Suppressor macrophage treated with lipopolysaccharide for 1 hour (primary cell): Measurements from ENCODE around the gene PIK3C2A.
"Not testable (repeated sequence)": the region's sequence is repeated elsewhere in the genome, so short reads cannot be mapped to it uniquely, and the experiment has no call there.

ENCODE experiments used
- DNase-seq, 3 donors: peaks; one replicate each; pipeline ENCODE4 v3.0.0-alpha.2; 2020 to 2022

Gene PIK3C2A

GRCh38 chr11:17207317-17208256 lies at the start of gene PIK3C2A:
Gene PIK3C2A (minus strand): TSS chr11:17207986. CDS start chr11:17169741, 38,245 bp downstream.
- DNase-seq: peak; percentile 94 to 96 (median 95)

GRCh38 chr11:17257196-17257595 lies 49.4 kb upstream of the PIK3C2A start:
- peak; percentile 48 to 82 (median 68) for DNase-seq

GRCh38 chr11:17256512-17256911 lies 48.7 kb upstream of the PIK3C2A start:
- DNase-seq: peak; percentile 46 to 87 (median 68)

- no peak for DNase-seq
Measured at GRCh38 chr11:17252704-17253103, 44.9 kb upstream of the PIK3C2A start.

GRCh38 chr11:17250561-17251350 lies 43.0 kb upstream of the PIK3C2A start:
- DNase-seq: no peak

- DNase-seq: no peak
Measured at GRCh38 chr11:17244046-17244445, 36.3 kb upstream of the PIK3C2A start.

GRCh38 chr11:17242954-17243353 lies 35.2 kb upstream of the PIK3C2A start:
- not testable (repeated sequence) for DNase-seq

GRCh38 chr11:17240780-17241179 lies 33.0 kb upstream of the PIK3C2A start:
- no peak for DNase-seq

GRCh38 chr11:17239927-17240326 lies 32.1 kb upstream of the PIK3C2A start:
- DNase-seq: not testable (repeated sequence)

GRCh38 chr11:17238377-17238776 lies 30.6 kb upstream of the PIK3C2A start:
- no peak for DNase-seq

- no peak for DNase-seq
Measured at GRCh38 chr11:17233101-17233500, 25.3 kb upstream of the PIK3C2A start.

GRCh38 chr11:17230867-17231851 lies 23.4 kb upstream of the PIK3C2A start:
- peak; percentile 34 to 59 (median 36) for DNase-seq

GRCh38 chr11:17229481-17230152 lies 21.8 kb upstream of the PIK3C2A start:
- no peak for DNase-seq

- DNase-seq: not testable (repeated sequence)
Measured at GRCh38 chr11:17228186-17228925, 20.6 kb upstream of the PIK3C2A start.

- no peak for DNase-seq
Measured at GRCh38 chr11:17224727-17225126, 16.9 kb upstream of the PIK3C2A start.

- peak; percentile 41 to 69 (median 67) for DNase-seq
Measured at GRCh38 chr11:17221968-17222367, 14.2 kb upstream of the PIK3C2A start.

- DNase-seq: no peak
Measured at GRCh38 chr11:17219016-17219415, 11.2 kb upstream of the PIK3C2A start.

- no peak for DNase-seq
Measured at GRCh38 chr11:17218403-17218802, 10.6 kb upstream of the PIK3C2A start.

GRCh38 chr11:17217401-17217800 lies 9.6 kb upstream of the PIK3C2A start:
- no peak for DNase-seq

GRCh38 chr11:17214338-17214737 lies 6.6 kb upstream of the PIK3C2A start:
- no peak for DNase-seq

- DNase-seq: peak in 2 of 3 donors; percentile 21 to 47
Measured at GRCh38 chr11:17211286-17211685, 3.5 kb upstream of the PIK3C2A start.
